CD4-positive, alpha-beta T cell (primary cell): ENCODE data around the gene SELENON. TPM values are rescaled to one million over a fixed set of nuclear protein-coding genes. Genes with fewer than 3 reads are reported as not detected.

Experiments
- ATAC-seq: fragments of 200-7000 bp; cut with Tn5 transposase; one replicate; pipeline ENCODE4 v1.10.0; 2022; ENCODE audit warnings: mild to moderate bottlenecking; ENCODE audit not compliant: poor library complexity
- CTCF ChIA-PET: fragments of 350-600 bp; sonication (Branson Sonifier 250); formaldehyde crosslinking; loops from one replicate; lab custom pipeline; 2021; ENCODE audit warnings: antibody characterized with exemption, inconsistent platforms; lab: Charles Lee
- POLR2A ChIA-PET: fragments of 350-600 bp; sonication (Branson Sonifier 250); formaldehyde crosslinking; loops from one replicate; lab custom pipeline; 2021; ENCODE audit warnings: antibody characterized with exemption, inconsistent platforms; lab: Charles Lee
- DNase-seq, 14 experiments: peaks; one replicate each; pipeline ENCODE4 v3.0.0-alpha.2; 2013 to 2020; ENCODE audit warnings: mixed read lengths in 2 of 14
- H3K27ac ChIP-seq, 2 donors: one replicate each; pipeline versions ENCODE4 v1.5.1 to v1.7.0; 2013; ENCODE audit warnings: low read length in 2 of 2, low read depth in 1 of 2, mild to moderate bottlenecking in 1 of 2
- H3K27me3 ChIP-seq, 2 experiments: 1 replicate in 1 of 2; 2 replicates in 1 of 2; pipeline versions ENCODE4 v1.6.1 to v1.7.0; 2013; ENCODE audit warnings: low read length in 2 of 2, control low read depth in 1 of 2, mild to moderate bottlenecking in 1 of 2, moderate library complexity in 1 of 2; ENCODE audit not compliant: insufficient read depth in 2 of 2, control insufficient read depth in 1 of 2
- H3K36me3 ChIP-seq: one replicate; pipeline ENCODE4 v1.6.1; 2013; ENCODE audit warnings: low read length, control low read depth; ENCODE audit not compliant: insufficient read depth
- H3K4me1 ChIP-seq: one replicate; pipeline ENCODE4 v1.6.1; 2013; ENCODE audit warnings: low read length, control low read depth; ENCODE audit not compliant: insufficient read depth
- H3K4me3 ChIP-seq: one replicate; pipeline ENCODE4 v1.5.1; 2013; ENCODE audit warnings: mild to moderate bottlenecking, low read length, moderate library complexity
- H3K9me3 ChIP-seq, 2 experiments: 1 replicate in 1 of 2; 2 replicates in 1 of 2; pipeline versions ENCODE4 v1.6.1 to v1.7.0; 2013; ENCODE audit warnings: low read length in 2 of 2, mild to moderate bottlenecking in 2 of 2, control low read depth in 1 of 2, moderate library complexity in 1 of 2; ENCODE audit not compliant: control insufficient read depth in 1 of 2, insufficient read depth in 1 of 2
- H3K27ac Mint-ChIP-seq: one replicate; pipeline ENCODE4 v1.8.0; 2020; ENCODE audit warnings: mixed read lengths
- H3K27me3 Mint-ChIP-seq: one replicate; pipeline ENCODE4 v1.8.0; 2021; ENCODE audit warnings: mixed read lengths
- H3K36me3 Mint-ChIP-seq: one replicate; pipeline ENCODE4 v1.8.0; 2021; ENCODE audit warnings: low read depth, mixed read lengths
- H3K4me1 Mint-ChIP-seq: one replicate; pipeline ENCODE4 v1.8.0; 2021; ENCODE audit warnings: low read depth, mixed read lengths
- H3K4me3 Mint-ChIP-seq: one replicate; pipeline ENCODE4 v1.8.0; 2020; ENCODE audit warnings: mild to moderate bottlenecking, mixed read lengths
- H3K9me3 Mint-ChIP-seq: one replicate; pipeline ENCODE4 v1.8.0; 2020; ENCODE audit warnings: mixed read lengths
- CTCF ChIP-seq: fragments of 200-600 bp; IDR thresholded peaks from one replicate; pipeline ENCODE4 v1.8.0; 2022; ENCODE audit warnings: antibody characterized with exemption, mild to moderate bottlenecking
- intact Hi-C, 2 experiments: fragments of 100-400 bp; cut with DNase I in 1 of 2; cut with micrococcal nuclease in 1 of 2; formaldehyde crosslinking; loops; one replicate each; pipeline versions ENCODE4 v1.15.1 to v1.9.0; 2023 to 2025; cut with DNase I, micrococcal nuclease
- total RNA-seq, 174 experiments: library from RNA in 2 of 174; stranded (reverse) in 2 of 174; gene quantifications; one replicate each; pipeline ENCODE4 v1.2.3 and lab custom pipeline; 2021 to 2026

Gene SELENON
- total RNA-seq, 2 experiments from 2014 or later: 25.3 to 25.7 TPM

- H3K27ac ChIP-seq: peak overlapping the region in 1 of 2 donors; percentile 30
These were observed 1.2 kb upstream of the SELENON start for GRCh38 chr1:25798666-25799351.

GRCh38 chr1:25799352-25799934 is 550 bp upstream of the SELENON start:
- Mint-ChIP-seq H3K4me1 (peaks cover 78% of the 10 kb centered on the region), H3K27me3 (no peaks in the 10 kb centered on the region), H3K9me3 (no peaks in the 10 kb centered on the region), H3K36me3 (peaks cover 4% of the 10 kb centered on the region), H3K27ac (peak overlapping the region; percentile 89), H3K4me3 (peak overlapping the region; percentile 85)
- intact Hi-C loops: loop anchor here (2.0 to 5.0 kb wide), 3 partner anchors 25 to 257 kb away; partner anchors contain the start of gene LDLRAP1 (in 1 of the 2)
- Histone ChIP-seq H3K4me3 (peak overlapping the region; percentile 60), H3K36me3 (no peaks in the 10 kb centered on the region), H3K4me1 (peaks cover 69% of the 10 kb centered on the region), H3K9me3 (no peaks in the 10 kb centered on the region), H3K27me3 (no peaks in the 10 kb centered on the region), H3K27ac (peak overlapping the region; percentile 18 to 33)
- ATAC-seq (no peak), DNase-seq (no peak)
- ChIA-PET CTCF (interaction anchor here (1.4 kb wide), 1 partner anchor 97 kb away, joined by 3 read pairs; no protein-coding TSS in a partner anchor), POLR2A (interaction anchor here (0.6 to 6.5 kb wide), 6 partner anchors 15 to 181 kb away, joined by 3 to 44 read pairs (median 6); partner anchors contain the start of gene MTFR1L)
- no peak for TF ChIP-seq CTCF

More at GRCh38 chr1:25798666-25799351, 1.2 kb upstream of the SELENON start:
- no peak for TF ChIP-seq CTCF
- no peaks in the 10 kb centered on the region for H3K9me3 ChIP-seq
- Mint-ChIP-seq H3K27ac (peak overlapping the region; percentile 89), H3K4me3 (peak overlapping the region; percentile 85), H3K27me3 (no peaks in the 10 kb centered on the region), H3K9me3 (no peaks in the 10 kb centered on the region), H3K4me1 (peaks cover 76% of the 10 kb centered on the region), H3K36me3 (peaks cover 4% of the 10 kb centered on the region)
- peaks cover 75% of the 10 kb centered on the region for H3K4me1 ChIP-seq
- H3K36me3 ChIP-seq: no peaks in the 10 kb centered on the region
- H3K4me3 ChIP-seq: no peak overlapping the region
- ChIA-PET POLR2A (interaction anchor here (0.6 to 6.5 kb wide), 9 partner anchors 14 to 190 kb away, joined by 3 to 44 read pairs (median 4); partner anchors contain the start of genes MAN1C1 and MTFR1L), CTCF (interaction anchor here (0.6 to 1.9 kb wide), 7 partner anchors 12 to 190 kb away, joined by 3 to 10 read pairs (median 3); no protein-coding TSS in a partner anchor)
- ATAC-seq (no peak), DNase-seq (no peak)
- intact Hi-C loops: loop anchor here (2.0 to 5.0 kb wide), 3 partner anchors 24 to 257 kb away; partner anchors contain the start of gene LDLRAP1 (in 1 of the 2)
- no peaks in the 10 kb centered on the region for H3K27me3 ChIP-seq

GRCh38 chr1:25800703-25801377 is 847 bp downstream of the SELENON start:
- no peak overlapping the region for H3K27ac ChIP-seq
- DNase-seq (peak in 1 of 14 experiments; percentile 40), ATAC-seq (no peak)
- Mint-ChIP-seq H3K4me3 (peak overlapping the region; percentile 83), H3K4me1 (peaks cover 73% of the 10 kb centered on the region), H3K27ac (peak overlapping the region; percentile 72), H3K27me3 (no peaks in the 10 kb centered on the region), H3K36me3 (peaks cover 18% of the 10 kb centered on the region), H3K9me3 (no peaks in the 10 kb centered on the region)
- peaks cover 8% of the 10 kb centered on the region for H3K36me3 ChIP-seq
- POLR2A ChIA-PET: interaction anchor here (0.9 to 6.5 kb wide), 4 partner anchors 19 to 229 kb away, joined by 4 to 44 read pairs (median 11); partner anchors contain the start of gene MTFR1L
- CTCF ChIA-PET: interaction anchor here (1.2 to 1.8 kb wide), 3 partner anchors 95 to 297 kb away, joined by 4 to 6 read pairs (median 4); no protein-coding TSS in a partner anchor
- TF ChIP-seq CTCF: no peak
- H3K4me3 ChIP-seq: peak overlapping the region; percentile 58
- intact Hi-C loops: no loop called here
- H3K27me3 ChIP-seq: no peaks in the 10 kb centered on the region
- H3K9me3 ChIP-seq: no peaks in the 10 kb centered on the region
- peaks cover 67% of the 10 kb centered on the region for H3K4me1 ChIP-seq
